Suprapubic skin (tissue), 4 donors: ENCODE data around the gene PRKCZ. TPM values are rescaled to one million over a fixed set of nuclear protein-coding genes. Genes with fewer than 3 reads are reported as not detected.

Experiments used
- DNase-seq, 2 donors: peaks; one replicate each; pipeline ENCODE4 v3.0.0-alpha.2; 2019; ENCODE audit warnings: low spot score in 2 of 2
- H3K27ac ChIP-seq: fragments of 200-600 bp; sonication (generic); one replicate; pipeline ENCODE4 v1.5.1; 2019
- H3K27me3 ChIP-seq: fragments of 200-600 bp; sonication (generic); one replicate; pipeline ENCODE4 v1.5.1; 2019
- H3K36me3 ChIP-seq: fragments of 200-600 bp; sonication (generic); one replicate; pipeline ENCODE4 v1.5.1; 2019
- H3K4me1 ChIP-seq: fragments of 200-600 bp; sonication (generic); one replicate; pipeline ENCODE4 v1.5.1; 2019
- H3K4me3 ChIP-seq: fragments of 200-600 bp; sonication (generic); one replicate; pipeline ENCODE4 v1.5.1; 2019; ENCODE audit warnings: mild to moderate bottlenecking
- H3K9me3 ChIP-seq: fragments of 200-600 bp; sonication (generic); one replicate; pipeline ENCODE4 v1.5.1; 2019
- EP300 ChIP-seq: sonication (generic); formaldehyde crosslinking; IDR thresholded peaks from one replicate; pipeline ENCODE4 v1.6.1; 2017; ENCODE audit warnings: antibody characterized with exemption
- POLR2A ChIP-seq, 2 donors: fragments of 450-650 bp; IDR thresholded peaks; one replicate each; pipeline ENCODE4 v1.6.1; 2017; ENCODE audit warnings: antibody characterized with exemption in 2 of 2, mild to moderate bottlenecking in 2 of 2, moderate library complexity in 2 of 2
- POLR2AphosphoS5 ChIP-seq, 3 donors: sonication (generic); formaldehyde crosslinking; IDR thresholded peaks; one replicate each; pipeline ENCODE4 v1.6.1; 2017; ENCODE audit warnings: antibody characterized with exemption in 3 of 3
- WGBS: methylation state at CpG from one replicate; pipeline ENCODE4 v1.1.5; 2018; 5-methylcytosine and 5-hydroxymethylcytosine counted together
- total RNA-seq, 4 donors: library from RNA; depleted of rRNA; stranded (reverse); fragments of >200 nt; gene quantifications; one replicate each; pipeline ENCODE4 v1.1.0, GENCODE V29; 2016
- TF ChIP-seq, protein P1 (sequence below), 2 donors: fragments of 200-600 bp in 1 of 2; fragments of 450-650 bp in 1 of 2; sonication (generic) in 1 of 2; IDR thresholded peaks; one replicate each; pipeline ENCODE4 v1.5.1; 2016 to 2019; ENCODE audit warnings: antibody characterized with exemption in 2 of 2, mild to moderate bottlenecking in 1 of 2, moderate library complexity in 1 of 2

Gene PRKCZ
- total RNA-seq, 4 donors from 2014 or later: 21.7 to 31.5 (median 25.4) TPM

DNA sequence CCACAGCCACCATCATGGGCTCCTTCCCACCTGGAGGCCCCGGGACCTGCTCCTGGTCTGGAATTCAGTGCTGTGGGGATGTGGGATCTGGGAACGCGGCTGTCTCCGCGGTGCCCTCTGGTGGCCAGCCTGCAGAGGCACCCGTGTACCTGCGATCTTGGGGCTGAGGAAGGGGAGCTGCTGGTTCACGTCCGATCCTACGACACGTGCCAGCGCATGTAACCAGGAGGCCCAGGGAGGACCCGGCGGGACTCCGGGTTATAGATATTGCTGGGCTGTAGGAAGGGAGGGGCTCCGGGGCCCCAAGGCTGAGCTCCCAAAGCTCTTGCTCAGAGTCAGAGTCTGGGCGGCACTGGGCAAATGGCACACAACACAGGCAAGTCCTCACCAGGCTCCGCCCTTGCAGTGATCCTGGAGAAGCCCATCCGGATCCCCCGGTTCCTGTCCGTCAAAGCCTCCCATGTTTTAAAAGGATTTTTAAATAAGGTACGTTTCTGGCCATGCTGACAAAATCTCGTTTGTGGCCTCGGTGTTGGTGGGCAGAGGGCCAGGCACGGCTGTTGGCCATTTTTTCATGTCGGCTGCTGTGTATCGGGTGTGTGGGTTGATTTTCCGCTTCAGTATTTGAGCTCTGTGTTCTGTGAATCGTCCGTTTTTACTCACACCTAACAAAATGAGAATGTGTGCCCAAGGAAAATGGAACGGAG lies 124.3 kb downstream of the PRKCZ start:
- no peak for DNase-seq
- no peaks in the 10 kb centered on the region for H3K27me3 ChIP-seq
- H3K9me3 ChIP-seq: no peaks in the 10 kb centered on the region
- 20% methylated on average over 21 of the region's 31 CpGs for WGBS
- peaks cover 12% of the 10 kb centered on the region for H3K36me3 ChIP-seq
- H3K4me3 ChIP-seq: peak overlapping the region; percentile 38
- H3K27ac ChIP-seq: no peak overlapping the region
- peaks cover 11% of the 10 kb centered on the region for H3K4me1 ChIP-seq
- TF ChIP-seq EP300 (no peak), POLR2A (IDR thresholded peaks at IDR 0.05) (no peak)
- TF ChIP-seq, protein P1, sequence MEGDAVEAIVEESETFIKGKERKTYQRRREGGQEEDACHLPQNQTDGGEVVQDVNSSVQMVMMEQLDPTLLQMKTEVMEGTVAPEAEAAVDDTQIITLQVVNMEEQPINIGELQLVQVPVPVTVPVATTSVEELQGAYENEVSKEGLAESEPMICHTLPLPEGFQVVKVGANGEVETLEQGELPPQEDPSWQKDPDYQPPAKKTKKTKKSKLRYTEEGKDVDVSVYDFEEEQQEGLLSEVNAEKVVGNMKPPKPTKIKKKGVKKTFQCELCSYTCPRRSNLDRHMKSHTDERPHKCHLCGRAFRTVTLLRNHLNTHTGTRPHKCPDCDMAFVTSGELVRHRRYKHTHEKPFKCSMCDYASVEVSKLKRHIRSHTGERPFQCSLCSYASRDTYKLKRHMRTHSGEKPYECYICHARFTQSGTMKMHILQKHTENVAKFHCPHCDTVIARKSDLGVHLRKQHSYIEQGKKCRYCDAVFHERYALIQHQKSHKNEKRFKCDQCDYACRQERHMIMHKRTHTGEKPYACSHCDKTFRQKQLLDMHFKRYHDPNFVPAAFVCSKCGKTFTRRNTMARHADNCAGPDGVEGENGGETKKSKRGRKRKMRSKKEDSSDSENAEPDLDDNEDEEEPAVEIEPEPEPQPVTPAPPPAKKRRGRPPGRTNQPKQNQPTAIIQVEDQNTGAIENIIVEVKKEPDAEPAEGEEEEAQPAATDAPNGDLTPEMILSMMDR (IDR thresholded peaks at IDR 0.05): peak; percentile 79 to 93

DNA sequence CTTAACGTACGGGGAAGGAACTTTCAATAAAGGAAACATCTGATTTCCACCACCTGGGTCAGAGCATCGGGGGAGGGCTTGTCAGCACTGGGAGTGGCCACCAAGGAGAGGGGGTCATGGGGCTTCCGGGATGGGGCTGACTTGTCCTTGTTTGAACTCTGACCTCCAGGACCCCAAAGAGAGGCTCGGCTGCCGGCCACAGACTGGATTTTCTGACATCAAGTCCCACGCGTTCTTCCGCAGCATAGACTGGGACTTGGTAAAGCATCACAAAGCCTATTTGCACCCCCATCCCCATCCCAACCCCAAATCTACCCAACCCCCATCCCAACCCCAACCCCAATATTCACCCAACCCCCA lies 124.8 kb downstream of the PRKCZ start:
- no peaks in the 10 kb centered on the region for H3K27me3 ChIP-seq
- H3K9me3 ChIP-seq: no peaks in the 10 kb centered on the region
- H3K4me1 ChIP-seq: peaks cover 11% of the 10 kb centered on the region
- TF ChIP-seq, protein P1 (IDR thresholded peaks at IDR 0.05): no peak
- no peak for TF ChIP-seq EP300
- no peak for TF ChIP-seq POLR2AphosphoS5 (IDR thresholded peaks at IDR 0.05)
- no peak for TF ChIP-seq POLR2A (IDR thresholded peaks at IDR 0.05)
- WGBS: 64% methylated on average over 9 of the region's 9 CpGs
- H3K27ac ChIP-seq: no peak overlapping the region
- H3K36me3 ChIP-seq: peaks cover 12% of the 10 kb centered on the region
- DNase-seq: no peak
- H3K4me3 ChIP-seq: peak overlapping the region; percentile 38

DNA sequence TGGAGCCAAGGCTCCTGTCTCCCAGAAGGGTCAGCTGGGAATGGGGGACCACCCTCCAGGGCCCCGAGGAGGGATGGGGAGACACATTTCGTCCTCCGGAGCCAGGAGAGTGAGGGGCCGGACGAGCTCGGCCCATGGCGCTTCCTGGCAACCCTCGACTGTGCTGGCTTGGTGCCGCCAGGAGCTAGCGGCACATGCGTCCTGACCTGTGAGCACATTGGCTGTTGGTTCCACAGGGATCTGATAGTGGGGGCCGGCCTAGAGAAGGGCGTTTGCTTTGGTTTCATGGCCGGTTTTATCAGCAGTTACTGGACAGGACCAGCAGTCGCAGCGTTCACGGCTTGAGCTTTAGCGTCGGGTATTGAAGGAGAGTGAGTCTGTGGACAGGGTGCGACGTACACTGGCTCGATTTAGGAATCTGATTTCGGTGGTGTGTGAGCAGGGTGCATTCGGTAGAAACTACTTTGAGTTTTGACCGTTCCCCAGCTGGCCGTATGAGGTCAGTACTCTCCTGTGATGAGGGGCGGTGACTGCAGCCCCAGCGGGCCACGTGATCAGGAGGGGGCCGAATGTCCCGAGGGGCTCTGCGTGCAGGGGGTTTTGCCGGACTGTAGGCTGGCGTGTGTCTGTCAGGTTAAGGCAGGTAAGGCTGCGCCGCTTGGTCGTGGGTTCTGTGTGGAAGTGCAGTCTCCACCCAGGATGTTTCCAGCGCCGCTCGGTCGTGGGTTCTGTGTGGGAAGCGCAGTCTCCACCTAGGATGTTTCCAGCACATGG lies 125.7 kb downstream of the PRKCZ start:
- H3K4me1 ChIP-seq: peaks cover 11% of the 10 kb centered on the region
- H3K36me3 ChIP-seq: peaks cover 12% of the 10 kb centered on the region
- TF ChIP-seq, protein P1 (IDR thresholded peaks at IDR 0.05): no peak
- TF ChIP-seq POLR2AphosphoS5 (IDR thresholded peaks at IDR 0.05) (no peak), POLR2A (IDR thresholded peaks at IDR 0.05) (no peak), EP300 (no peak)
- WGBS: 92% methylated on average over 37 of the region's 42 CpGs
- no peak for DNase-seq
- no peak overlapping the region for H3K4me3 ChIP-seq
- H3K27ac ChIP-seq: no peak overlapping the region
- H3K9me3 ChIP-seq: no peaks in the 10 kb centered on the region
- no peaks in the 10 kb centered on the region for H3K27me3 ChIP-seq

DNA sequence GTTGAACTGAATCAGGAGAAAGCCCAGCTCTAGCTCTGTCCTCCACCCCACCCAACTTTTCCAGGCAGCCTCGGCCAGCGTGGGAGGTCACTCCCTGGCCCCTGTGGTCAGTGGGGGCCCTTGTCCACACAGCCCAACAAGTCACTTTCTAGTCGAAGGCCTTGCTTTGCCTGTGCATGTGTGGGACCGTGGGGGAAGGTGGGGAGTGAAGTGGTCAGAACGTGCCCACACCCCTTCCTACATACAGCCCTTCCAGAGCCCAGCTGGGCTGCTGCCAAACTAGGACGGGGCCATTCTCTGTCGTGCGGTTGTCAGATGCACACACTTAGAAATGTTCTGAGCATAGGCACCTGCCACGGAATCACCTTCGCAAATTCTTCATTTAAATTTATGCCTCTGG lies 126.4 kb downstream of the PRKCZ start:
- no peaks in the 10 kb centered on the region for H3K9me3 ChIP-seq
- TF ChIP-seq, protein P1 (IDR thresholded peaks at IDR 0.05): no peak
- TF ChIP-seq POLR2A (IDR thresholded peaks at IDR 0.05) (no peak), POLR2AphosphoS5 (IDR thresholded peaks at IDR 0.05) (no peak), EP300 (no peak)
- H3K27ac ChIP-seq: no peak overlapping the region
- H3K27me3 ChIP-seq: no peaks in the 10 kb centered on the region
- no peak overlapping the region for H3K4me3 ChIP-seq
- H3K36me3 ChIP-seq: peaks cover 12% of the 10 kb centered on the region
- WGBS: 76% methylated on average over 10 of the region's 10 CpGs
- no peak for DNase-seq
- H3K4me1 ChIP-seq: peaks cover 11% of the 10 kb centered on the region

DNA sequence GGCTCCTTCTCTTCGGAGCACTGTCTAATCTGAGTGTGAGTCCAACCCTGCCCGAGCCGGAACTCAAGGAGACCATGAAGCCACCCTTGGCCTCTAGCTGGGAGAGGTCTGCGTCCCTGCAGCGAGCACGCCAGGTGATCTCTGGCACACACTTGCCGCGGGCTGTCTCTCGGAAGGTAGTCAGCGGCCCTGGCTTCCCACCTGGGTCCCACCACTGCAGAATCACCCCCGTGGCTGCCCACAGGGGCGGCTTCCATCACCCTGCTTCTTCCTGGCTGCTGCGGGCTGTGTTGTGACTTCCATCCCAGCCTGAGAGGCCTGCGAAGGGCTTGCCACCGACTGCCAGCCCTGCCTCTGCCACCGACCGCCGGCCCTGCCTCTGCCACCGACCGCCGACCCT lies 127.3 kb downstream of the PRKCZ start:
- H3K9me3 ChIP-seq: no peaks in the 10 kb centered on the region
- TF ChIP-seq EP300: no peak
- TF ChIP-seq, protein P1 (IDR thresholded peaks at IDR 0.05): no peak
- TF ChIP-seq POLR2A (IDR thresholded peaks at IDR 0.05): no peak
- no peak for TF ChIP-seq POLR2AphosphoS5 (IDR thresholded peaks at IDR 0.05)
- no peak overlapping the region for H3K4me3 ChIP-seq
- H3K36me3 ChIP-seq: peaks cover 12% of the 10 kb centered on the region
- WGBS: 92% methylated on average over 11 of the region's 21 CpGs
- no peaks in the 10 kb centered on the region for H3K27me3 ChIP-seq
- H3K27ac ChIP-seq: no peak overlapping the region
- DNase-seq: no peak
- H3K4me1 ChIP-seq: peaks cover 11% of the 10 kb centered on the region
